ENCODE data around the gene RAF1.

The RAF1 gene

DNA sequence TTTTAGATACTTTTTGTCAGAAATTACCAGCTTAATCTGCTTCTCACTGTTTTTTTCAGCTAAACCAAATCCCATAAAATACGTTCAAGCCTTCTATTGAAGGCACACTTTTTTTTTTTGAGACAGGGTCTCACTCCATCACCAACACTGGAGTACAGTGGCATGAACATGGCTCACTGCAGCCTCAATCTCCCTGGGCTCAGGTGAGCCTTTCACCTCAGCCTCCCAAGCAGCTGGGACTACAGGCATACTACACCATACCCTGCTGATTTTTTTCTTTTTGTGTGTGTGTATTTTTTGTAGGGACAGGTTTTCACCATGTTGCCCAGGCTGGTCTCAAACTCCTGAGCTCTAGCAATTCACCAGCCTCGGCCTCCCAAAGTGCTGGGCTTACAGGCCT lies 3.7 kb downstream of the RAF1 start:
- TF ChIP-seq, protein P1, sequence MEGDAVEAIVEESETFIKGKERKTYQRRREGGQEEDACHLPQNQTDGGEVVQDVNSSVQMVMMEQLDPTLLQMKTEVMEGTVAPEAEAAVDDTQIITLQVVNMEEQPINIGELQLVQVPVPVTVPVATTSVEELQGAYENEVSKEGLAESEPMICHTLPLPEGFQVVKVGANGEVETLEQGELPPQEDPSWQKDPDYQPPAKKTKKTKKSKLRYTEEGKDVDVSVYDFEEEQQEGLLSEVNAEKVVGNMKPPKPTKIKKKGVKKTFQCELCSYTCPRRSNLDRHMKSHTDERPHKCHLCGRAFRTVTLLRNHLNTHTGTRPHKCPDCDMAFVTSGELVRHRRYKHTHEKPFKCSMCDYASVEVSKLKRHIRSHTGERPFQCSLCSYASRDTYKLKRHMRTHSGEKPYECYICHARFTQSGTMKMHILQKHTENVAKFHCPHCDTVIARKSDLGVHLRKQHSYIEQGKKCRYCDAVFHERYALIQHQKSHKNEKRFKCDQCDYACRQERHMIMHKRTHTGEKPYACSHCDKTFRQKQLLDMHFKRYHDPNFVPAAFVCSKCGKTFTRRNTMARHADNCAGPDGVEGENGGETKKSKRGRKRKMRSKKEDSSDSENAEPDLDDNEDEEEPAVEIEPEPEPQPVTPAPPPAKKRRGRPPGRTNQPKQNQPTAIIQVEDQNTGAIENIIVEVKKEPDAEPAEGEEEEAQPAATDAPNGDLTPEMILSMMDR (IDR thresholded peaks at IDR 0.05; ENCODE audit: low read depth, low read length): no peak
- no peak for DNase-seq (ENCODE audit: extremely low read depth, low read depth)

GRCh38 chr3:12659316-12660015 lies 4.5 kb downstream of the RAF1 start:
- TF ChIP-seq, protein P1 (IDR thresholded peaks at IDR 0.05; ENCODE audit: low read depth, low read length): no peak
- no peak for DNase-seq (ENCODE audit: extremely low read depth, low read depth)

DNA sequence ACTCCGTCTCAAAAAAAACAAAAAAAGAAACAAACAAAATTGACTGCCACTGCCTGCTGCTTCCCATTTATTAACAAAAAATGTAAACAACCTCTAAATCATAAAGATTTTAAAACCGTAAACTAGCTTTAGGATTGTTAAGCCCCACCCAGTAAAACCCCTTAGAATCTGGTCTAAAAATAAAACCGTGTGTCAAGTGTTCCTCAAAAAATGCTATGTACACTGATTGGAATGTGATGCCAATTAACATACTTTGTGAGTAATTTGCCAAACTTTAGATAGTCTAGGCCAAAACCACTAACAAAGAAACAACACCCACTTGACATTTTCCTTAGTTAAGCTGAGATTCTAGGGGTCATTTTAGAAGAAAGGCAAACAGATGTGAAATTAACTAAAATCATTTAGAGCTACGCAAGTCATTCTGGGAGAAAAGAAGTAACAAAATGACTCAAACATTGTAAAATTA lies 5.3 kb downstream of the RAF1 start:
- TF ChIP-seq, protein P1 (IDR thresholded peaks at IDR 0.05; ENCODE audit: low read depth, low read length): no peak
- DNase-seq (ENCODE audit: extremely low read depth, low read depth): peak; percentile 82

GRCh38 chr3:12656850-12657249 lies 7.1 kb downstream of the RAF1 start:
- no peak for DNase-seq (ENCODE audit: extremely low read depth, low read depth)

DNA sequence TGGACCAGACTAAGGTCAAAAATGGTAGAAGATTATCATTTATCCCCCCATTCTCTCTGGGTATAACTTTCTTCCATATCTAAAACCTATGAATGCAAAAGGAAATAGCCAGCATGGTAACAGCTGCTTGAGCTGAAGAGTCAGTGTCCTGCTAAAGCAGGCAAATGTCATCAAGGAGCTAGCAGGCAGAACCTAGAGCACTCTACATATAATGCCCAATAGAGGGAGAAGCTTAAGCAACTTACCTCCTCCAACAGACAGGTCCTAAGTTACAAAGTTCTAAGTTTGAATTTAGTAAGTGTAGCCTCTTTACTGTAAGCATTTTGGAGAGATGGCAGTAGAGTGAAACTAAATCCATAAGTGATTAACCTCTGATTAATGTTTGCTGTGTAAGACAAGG lies 7.7 kb downstream of the RAF1 start:
- DNase-seq (ENCODE audit: extremely low read depth, low read depth): no peak
- TF ChIP-seq, protein P1 (IDR thresholded peaks at IDR 0.05; ENCODE audit: low read depth, low read length): no peak

More at GRCh38 chr3:12656850-12657249, 7.1 kb downstream of the RAF1 start:
- TF ChIP-seq, protein P1 (IDR thresholded peaks at IDR 0.05; ENCODE audit: low read depth, low read length): no peak

GRCh38 chr3:12655701-12656100 lies 8.2 kb downstream of the RAF1 start:
- TF ChIP-seq, protein P1 (IDR thresholded peaks at IDR 0.05; ENCODE audit: low read depth, low read length): no peak
- DNase-seq (ENCODE audit: extremely low read depth, low read depth): no peak

GRCh38 chr3:12653747-12654146 lies 10.2 kb downstream of the RAF1 start:
- DNase-seq (ENCODE audit: extremely low read depth, low read depth): no peak
- TF ChIP-seq, protein P1 (IDR thresholded peaks at IDR 0.05; ENCODE audit: low read depth, low read length): no peak

Measured in AG09319 (cell line).